T-helper 2 cell (primary cell): ENCODE results near the gene LSAMP.
"Not testable (repeated sequence)": the region's sequence is repeated elsewhere in the genome, so short reads cannot be mapped to it uniquely, and the experiment has no call there.

Experiments used
- DNase-seq, 5 experiments: peaks; one replicate each; pipeline versions ENCODE4 v3.0.0 to v3.0.0-alpha.2; 2012 to 2022

Gene LSAMP

GRCh38 chr3:115788921-115789470, 656.3 kb downstream of the LSAMP start:
- no peak for DNase-seq

GRCh38 chr3:115787818-115788217, 657.5 kb downstream of the LSAMP start:
- DNase-seq, result no peak

GRCh38 chr3:115785782-115786181, 659.5 kb downstream of the LSAMP start:
- DNase-seq, result no peak

GRCh38 chr3:115784739-115785536, 660.3 kb downstream of the LSAMP start:
- DNase-seq, result no peak

- DNase-seq, result peak; percentile 74 to 92 (median 86)
Observed at GRCh38 chr3:115783938-115784738, 661.1 kb downstream of the LSAMP start.

GRCh38 chr3:115783426-115783825, 661.9 kb downstream of the LSAMP start:
- DNase-seq, result not testable (repeated sequence)

- DNase-seq, result no peak
Observed at GRCh38 chr3:115779011-115779410, 666.3 kb downstream of the LSAMP start.

- DNase-seq, result no peak
Observed at GRCh38 chr3:115772951-115773350, 672.3 kb downstream of the LSAMP start.

- no peak for DNase-seq
Observed at GRCh38 chr3:115768661-115769060, 676.6 kb downstream of the LSAMP start.

- no peak for DNase-seq
Observed at GRCh38 chr3:115766587-115767482, 678.5 kb downstream of the LSAMP start.

GRCh38 chr3:115761927-115762305, 683.4 kb downstream of the LSAMP start:
- DNase-seq, result no peak

- DNase-seq, result no peak
Observed at GRCh38 chr3:115760716-115761115, 684.6 kb downstream of the LSAMP start.

- DNase-seq, result no peak
Observed at GRCh38 chr3:115758076-115758763, 687.1 kb downstream of the LSAMP start.

- not testable (repeated sequence) for DNase-seq
Observed at GRCh38 chr3:115752978-115753377, 692.3 kb downstream of the LSAMP start.
